Activated T-cell treated with anti-CD3 and anti-CD28 coated beads, Interleukin-2, amount 50 U/mL, for 48 hours (primary cell): ENCODE data around the gene SCARF2.
A peak's percentile ranks its signal among the peaks of the same experiment; 100 is the strongest.
"Not testable (repeated sequence)": the region's sequence is repeated elsewhere in the genome, so short reads cannot be mapped to it uniquely, and the experiment has no call there.

ENCODE experiments used
- DNase-seq, 2 experiments: peaks; one replicate each; pipeline ENCODE4 v3.0.0-alpha.2; 2020

Gene SCARF2

DNA sequence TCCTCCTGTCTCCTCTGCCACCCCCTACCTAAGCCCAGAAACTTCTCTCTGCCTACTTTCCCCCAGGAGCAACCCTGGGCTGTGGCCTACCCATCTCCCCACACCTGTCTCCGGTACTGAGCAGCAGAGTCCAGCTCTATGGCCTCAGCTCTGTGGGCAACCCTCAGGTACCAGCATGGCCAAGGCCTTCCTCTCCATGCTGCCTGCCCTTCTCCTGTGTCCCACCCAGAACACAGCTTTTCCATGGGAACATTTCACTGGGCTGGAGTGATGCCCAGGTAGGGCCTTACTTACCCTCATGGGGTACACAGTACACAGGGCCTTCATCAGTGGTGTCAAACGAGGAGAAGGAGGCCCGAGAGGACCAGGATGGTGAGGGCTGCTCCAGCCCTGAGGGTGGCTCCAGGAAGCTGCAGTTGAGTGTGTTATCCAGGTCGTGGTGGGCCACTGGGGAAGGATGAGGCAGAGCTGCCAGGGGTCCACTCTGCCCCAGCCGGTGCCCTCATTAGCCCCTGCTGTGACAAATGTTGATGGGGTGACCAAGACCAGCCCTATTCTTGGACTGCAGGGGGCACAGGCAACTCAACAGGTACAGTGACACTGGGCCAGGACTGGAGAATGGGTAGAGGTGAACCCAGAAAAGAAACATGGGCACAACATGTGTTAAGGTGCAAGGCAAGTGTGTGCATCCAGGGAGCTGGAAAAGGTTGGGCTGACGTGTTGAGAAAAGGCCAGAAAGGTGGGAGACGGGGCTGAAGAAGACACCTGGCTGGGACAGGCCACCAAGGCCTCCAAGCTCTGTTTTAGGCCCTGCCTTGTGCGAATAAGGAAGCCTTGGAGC lies 10.3 kb downstream of the SCARF2 start:
- DNase-seq: peak in 1 of 2 experiments; percentile 19

DNA sequence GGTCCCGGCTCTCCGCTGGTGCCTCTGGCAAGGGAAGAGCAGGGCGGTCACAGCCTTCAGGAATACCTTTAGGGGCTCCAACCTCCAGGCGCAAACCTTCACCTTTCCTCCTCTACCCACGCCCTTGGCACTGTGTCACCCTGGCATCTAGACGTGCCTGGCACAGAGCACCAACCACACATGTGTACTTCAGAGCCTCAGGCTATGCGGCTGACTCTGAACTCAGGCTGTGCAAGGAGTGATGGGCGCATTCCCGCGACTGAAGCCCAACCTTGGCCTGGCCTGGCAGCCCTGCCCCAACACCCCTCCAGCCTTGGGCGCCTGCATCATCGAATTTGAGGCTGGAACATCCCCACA lies 11.4 kb downstream of the SCARF2 start:
- DNase-seq: peak in 1 of 2 experiments; percentile 21

DNA sequence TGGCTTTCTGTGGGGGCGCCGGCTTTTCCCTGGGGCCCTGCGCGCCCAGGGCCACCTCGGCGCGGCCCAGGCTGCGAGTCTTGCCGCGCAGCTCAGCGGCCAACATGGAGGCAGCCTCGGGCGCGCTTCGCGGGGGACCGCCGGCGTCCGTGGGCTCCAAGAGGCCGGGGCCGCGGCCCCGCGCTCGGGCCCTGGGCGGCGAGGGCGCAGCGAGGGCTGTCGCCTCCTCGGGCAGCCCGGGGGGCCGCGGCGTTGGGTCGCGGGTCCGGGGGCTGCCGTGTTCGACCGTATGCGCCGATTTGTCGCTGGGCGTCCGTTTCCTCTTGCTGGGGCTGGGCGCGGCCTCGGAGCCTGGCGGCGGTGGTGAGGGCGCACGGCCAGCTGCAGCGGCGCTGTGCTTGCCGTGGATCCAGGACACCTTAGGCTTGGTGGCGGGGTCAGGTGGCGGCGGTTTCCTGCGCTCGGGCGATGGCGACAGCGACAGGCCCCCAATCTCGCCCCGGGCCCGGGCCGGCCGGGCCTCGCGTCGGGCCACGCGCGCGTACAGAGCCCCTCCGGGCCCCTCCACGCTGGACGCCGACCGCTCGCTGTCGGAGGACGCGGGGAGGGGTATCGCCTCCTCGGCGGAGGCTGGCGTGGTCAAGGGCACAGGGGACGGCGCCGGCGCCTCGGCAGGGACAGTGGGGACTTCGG lies 11.9 kb downstream of the SCARF2 start:
- DNase-seq: peak in 1 of 2 experiments; percentile 30

DNA sequence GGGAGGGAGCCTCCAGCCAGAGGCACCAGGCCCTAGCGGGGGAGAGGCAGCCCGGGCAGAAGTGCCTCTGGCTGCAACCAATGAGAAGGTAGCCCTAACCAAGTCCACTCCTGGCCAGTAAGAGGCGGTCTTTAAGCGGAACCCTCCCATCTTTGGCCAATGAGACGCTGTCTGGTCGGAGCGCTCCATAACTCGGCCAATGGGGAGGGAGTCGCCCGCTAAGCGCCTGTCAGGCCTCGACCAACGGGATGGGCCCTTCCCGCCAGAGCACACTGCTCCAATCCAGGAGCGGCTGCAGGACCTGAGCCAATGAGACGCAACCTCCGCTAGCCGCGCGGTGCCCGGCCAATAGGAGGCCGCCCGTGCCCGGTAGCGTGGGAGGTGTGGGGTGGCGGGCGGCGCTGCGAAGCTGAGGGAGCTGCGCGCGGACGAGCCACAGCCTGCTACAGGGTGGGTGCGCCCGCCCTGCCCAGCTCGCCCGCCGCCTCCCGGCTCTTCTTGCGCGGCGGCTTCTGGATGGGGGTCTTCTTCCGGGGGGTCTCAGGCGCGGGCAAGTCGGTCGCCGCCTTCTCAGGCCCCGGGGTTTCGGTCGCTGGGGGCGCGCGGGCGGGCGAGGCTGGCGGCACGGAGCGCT lies 12.6 kb downstream of the SCARF2 start:
- DNase-seq: peak in 1 of 2 experiments; percentile 45

DNA sequence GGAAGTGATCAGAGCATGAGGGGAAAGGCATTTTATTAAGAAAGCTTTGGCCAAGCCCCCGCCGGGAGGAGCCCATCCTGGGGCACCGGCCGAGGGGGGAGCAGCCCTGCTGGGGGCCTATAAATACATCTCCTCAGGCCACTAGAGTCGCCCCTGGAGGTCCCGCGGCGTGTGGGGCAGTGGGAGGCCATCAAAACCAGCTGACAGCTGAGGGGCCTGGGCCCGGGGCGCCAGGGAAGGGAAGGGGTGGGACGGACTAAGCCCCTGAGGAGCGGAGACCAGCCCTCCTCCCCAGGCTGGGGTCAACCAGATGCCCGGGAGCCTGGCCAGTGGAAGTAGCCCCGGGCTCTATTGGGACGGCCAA lies 13.1 kb downstream of the SCARF2 start:
- no peak for DNase-seq

DNA sequence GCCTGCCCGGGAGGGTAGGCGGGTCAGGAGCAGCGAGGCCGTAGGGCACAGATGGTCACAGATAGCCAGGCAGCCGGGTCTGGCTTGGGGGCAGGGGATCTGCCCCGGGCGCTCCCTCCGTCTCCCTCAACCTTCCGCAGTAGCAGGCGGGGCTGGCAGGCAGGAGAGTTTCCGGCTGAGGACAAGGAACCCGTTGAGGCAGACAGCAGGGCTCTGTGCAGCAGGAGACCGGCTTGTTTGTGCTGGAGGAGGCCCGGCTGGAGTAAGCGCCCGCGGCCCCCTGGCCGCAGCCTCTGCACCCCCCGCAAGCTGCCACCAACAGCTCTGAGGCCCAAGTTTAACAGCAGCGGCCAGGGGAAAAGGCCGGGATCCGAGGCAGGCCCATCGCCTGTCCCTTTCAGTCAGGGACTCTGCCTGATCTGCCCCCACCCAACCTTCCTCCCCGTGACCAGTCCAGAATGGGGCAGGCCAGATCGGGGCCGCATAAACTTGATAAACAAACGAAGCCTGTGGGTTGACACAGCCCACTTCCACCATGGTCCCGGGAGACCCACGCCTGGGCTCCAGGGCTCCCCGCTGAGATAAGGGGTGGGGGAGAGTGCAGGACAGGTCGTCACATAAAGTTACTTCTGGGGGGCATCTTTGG lies 13.6 kb downstream of the SCARF2 start:
- DNase-seq: no peak

DNA sequence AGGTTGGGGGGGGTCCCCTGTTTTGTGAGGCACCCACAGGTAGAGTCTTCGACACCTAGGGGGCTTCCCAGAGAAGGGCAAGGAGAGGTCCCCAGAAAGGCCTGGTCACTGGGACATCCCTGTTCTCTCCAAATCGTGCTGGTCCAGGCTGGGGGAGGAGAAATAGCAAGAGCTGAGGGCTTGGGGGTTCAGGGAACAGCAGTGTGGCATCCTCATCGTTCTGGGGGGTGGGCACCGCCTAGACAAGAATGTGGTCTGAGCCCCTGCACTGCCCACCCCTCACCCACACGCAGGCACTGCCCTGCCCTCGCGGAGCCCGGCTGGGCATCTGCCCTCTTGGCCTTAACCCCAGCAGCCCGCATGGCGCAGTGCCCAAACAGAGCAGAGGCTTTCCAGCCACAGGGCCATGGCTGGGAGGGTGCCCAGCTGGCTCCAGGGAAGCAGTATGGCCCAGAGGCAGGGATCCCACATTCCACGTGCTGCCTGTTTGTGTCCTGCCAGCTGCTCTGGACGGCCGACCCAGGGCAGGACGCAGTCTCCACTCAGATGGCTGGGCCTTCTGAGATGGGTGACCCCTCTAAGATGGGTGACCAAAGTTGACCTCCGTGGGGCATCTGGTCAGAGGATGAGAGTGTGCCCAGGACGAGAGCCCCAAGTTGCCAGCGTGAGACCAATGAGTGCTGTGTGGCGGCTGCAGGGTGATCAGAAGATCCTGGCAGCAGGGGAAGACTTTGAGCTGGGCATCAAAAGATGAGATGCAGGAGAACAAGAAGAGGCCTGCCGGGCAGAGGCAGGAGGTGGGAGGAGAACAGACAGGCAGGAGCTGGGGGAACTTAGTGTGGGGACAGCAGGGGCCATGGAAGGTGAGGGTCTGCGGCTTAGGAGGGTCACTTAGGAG lies 14.4 kb downstream of the SCARF2 start:
- no peak for DNase-seq

DNA sequence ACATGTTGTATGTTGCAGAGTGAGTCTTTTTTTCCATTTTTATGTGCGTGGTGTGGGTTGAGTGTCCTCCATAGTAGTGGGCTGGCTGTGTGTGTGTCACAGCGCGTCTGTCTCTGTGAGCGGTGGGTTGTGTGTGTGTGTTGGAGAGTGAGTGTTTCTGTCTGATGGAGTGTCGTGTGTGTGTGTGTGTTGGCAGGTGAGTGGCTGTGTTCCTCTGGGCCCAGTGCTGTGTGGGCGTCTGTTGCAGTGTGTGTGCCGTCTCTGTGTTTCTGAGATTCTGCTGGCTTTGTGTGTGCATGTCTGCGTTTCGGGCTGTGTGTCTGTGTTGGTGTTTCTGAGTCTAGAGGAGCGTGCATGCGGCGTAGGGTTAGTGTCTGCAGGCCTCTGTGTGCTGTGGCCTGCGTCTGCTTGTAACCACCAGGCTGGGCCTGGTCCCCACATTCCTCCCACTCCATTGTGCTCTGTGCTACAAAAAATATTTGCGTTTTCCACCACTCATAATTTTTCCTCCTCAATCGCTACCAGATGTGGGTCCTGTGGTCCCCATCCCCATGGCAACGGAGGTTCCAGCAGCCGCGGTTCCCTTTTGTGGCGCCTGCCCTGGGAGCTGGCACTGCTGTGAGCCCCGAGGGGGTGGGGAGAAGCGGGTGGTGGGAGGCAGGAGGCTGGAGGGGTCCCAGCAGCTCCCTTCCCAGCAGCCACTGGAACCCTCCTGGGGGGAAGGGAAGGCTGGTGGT lies 15.2 kb downstream of the SCARF2 start:
- peak in 1 of 2 experiments; percentile 25 for DNase-seq

DNA sequence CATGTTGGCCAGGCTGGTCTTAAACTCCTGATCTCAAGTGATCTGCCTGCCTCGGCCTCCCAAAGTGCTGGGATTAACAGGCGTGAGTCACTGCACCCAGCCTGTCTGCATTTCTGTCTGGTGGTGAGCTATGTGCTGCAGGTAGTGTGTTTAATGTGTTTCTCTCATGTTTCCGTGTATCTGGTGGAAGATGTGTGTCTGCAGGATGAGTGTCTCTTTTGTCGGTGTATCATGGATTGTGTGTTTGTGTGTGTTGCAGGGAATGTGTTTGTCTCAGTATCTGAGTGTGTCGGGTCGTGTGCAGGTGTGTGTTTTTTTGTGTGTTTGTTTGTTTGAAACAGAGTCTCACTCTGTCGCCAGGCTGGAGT lies 16.1 kb downstream of the SCARF2 start:
- DNase-seq: no peak

DNA sequence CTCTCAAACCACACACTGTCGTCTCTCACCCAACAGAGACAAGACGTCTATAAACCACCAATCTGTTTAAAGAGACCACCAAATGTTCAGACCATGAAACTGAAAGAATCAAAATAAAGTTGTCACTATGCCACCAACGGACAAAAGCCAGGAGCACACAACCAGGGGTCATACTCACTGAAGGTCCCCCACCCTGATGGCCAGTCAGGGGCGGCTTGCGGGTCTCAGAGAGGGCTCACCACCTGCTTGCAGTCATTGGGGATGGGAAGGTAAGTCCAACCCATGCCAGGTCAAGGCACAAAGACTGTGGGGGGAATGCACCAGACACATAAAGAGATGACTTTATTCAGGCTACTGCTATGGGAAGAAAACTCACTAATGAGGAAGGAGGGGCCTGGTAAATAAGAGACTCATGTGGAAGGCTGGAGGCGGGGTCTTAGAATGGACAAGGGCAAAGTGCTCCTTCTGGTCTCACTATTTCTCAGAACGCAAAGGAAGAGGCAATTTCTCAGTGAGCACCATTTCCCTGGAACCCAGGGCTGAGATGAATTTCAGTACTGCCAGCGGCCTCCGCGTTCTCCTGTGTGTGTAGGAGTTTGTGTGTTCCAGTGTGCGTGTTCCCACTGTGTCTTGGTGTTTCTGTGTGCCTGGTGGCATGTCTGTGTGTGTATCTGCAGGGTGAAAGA lies 17.3 kb downstream of the SCARF2 start:
- no peak for DNase-seq

DNA sequence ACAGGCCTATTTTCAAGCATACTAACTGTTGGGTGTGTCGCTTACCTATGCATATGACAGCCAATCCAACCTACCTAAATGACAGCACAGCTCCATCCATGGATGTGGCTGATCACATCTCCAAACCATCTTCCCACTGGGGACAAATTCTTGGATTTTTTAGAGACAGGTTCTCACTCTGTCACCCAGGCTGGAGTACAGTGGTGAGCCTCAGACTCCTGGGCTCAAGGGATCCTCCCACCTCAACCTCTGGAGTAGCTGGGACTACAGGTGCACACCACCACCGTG lies 18.0 kb downstream of the SCARF2 start:
- DNase-seq: no peak

DNA sequence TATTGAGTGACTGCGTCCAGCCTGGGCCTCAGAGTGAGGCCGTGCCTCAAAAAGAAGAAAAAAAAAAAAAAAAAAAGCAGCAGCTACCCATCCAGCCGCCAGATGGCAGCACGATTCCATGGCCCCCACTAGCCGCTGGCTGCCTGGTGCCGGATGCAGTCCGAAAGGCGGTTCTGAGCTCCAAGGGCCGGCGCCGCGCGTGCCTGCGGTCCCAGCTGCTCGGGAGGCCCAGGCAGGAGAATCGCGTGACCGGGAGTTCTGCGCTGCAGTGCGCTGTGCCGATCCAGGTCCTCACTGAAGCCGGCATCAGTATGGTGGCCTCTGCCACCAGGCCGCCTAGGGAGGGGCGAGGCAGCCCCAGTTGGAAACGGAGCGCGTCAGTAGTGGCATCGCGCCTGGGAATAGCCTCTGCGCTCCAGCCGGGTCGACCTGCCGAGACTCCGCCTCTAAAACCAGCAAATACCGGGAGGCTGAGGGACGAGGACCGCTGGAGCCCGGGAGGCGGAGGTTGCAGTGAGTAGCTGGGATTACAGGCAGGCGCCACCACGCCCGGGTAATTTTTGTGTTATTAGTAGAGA lies 19.3 kb downstream of the SCARF2 start:
- peak; percentile 74 to 83 for DNase-seq

DNA sequence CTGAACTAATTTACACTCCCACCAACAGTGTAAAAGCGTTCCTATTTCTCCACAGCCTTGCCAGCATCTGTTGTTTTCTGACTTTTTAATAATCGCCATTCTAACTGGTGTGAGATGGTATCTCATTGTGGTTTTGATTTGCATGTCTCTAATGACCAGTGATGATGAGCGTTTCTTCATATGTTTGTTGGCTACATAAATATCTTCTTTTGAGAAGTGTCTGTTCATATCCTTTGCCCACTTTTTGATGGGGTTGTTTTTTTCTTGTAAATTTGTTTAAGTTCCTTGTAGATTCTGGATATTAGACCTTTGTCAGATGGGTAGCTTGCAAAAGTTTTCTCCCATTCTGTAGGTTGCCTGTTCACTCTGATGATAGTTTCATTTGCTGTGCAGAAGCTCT lies 21.9 kb downstream of the SCARF2 start:
- DNase-seq: not testable (repeated sequence)

DNA sequence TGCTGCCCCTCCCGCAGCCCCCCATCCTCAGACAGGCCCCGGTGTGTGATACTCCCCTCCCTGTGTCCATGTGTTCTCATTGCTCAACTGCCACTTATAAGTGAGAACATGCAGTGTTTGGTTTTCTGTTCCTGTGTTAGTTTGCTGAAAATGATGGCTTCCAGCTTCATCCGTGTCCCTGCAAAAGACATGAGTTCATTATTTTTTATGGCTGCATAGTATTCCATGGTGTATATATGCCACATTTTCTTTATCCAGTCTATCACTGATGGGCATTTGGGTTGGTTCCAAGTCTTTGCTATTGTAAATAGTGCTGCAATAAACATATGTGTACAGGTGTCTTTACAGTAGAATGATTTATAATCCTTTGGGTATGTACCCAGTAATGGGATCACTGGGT lies 22.4 kb downstream of the SCARF2 start:
- not testable (repeated sequence) for DNase-seq

DNA sequence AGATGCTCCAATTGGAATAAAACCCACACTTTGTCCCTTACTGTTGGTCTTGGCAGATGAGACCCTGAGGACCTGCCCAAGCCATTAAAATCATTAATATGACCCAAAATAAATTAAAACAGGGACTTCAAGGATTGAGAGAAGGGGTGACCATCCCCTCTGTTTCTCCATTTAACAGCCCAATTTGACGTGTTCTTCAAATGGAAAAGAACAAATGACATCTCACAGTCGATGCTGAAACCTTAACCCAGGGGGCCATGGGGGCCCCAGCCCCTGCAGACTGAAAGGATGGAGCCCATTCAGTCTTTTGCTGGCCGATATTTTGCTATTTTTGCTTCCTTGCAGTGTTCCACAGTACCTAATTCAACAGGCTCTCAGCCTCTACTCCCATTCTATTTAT lies 23.2 kb downstream of the SCARF2 start:
- no peak for DNase-seq

DNA sequence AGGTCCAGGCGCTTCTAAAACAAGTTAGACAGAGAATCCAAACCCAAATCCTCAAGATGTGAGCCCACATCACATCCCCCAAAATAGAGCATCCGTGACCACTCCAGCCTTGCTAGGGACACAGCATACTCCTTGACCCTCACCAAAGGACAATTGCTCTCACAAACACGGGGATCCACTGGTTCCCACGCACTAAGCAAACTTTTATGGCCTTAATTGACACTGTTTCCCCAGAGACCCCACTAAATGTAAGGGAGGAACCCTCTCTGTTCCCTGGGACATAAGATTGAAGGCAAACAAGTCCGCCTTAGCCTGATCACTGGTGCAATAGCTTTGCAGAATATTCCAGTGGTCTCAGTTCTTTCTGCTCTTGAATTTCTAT lies 23.6 kb downstream of the SCARF2 start:
- no peak for DNase-seq

DNA sequence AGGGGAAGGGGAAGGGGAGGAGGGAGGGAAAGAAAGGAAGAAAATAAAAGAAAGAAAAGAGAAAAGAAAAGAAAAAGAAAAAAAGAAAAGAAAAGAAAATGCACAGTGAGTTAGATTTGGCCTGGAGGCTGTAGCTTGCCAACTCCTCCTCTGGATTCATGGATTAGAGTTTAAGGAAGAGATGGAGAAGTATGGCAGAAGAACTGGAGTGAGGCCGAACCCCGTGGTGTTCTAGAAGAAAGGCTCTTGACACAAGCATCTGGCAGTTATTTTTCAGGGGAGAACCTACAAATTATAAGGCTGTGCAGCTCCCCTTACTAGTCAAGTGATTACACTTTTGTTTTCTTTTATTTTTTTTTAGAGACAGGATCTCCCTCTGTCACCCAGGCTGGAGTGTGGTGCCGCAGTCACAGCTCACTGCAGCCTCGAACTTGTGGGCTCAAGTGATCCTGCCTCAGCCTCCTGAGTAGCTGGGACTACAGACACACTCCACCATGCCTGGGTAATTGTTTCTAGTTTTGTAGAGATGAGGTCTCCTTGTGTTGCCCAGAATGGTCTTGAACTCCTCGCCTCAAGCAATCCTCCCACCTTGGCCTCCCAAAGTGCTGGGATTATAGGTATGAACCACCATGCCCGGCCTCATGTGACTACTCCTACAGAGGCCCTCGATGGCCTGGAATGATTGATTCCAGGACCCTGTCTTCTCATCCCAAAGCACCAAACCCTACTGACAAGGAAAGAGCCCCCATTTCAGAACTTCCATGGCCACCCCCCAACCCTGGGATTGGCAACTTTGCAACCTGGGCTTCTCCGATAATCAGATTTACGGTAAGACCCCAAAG lies 24.2 kb downstream of the SCARF2 start:
- no peak for DNase-seq

DNA sequence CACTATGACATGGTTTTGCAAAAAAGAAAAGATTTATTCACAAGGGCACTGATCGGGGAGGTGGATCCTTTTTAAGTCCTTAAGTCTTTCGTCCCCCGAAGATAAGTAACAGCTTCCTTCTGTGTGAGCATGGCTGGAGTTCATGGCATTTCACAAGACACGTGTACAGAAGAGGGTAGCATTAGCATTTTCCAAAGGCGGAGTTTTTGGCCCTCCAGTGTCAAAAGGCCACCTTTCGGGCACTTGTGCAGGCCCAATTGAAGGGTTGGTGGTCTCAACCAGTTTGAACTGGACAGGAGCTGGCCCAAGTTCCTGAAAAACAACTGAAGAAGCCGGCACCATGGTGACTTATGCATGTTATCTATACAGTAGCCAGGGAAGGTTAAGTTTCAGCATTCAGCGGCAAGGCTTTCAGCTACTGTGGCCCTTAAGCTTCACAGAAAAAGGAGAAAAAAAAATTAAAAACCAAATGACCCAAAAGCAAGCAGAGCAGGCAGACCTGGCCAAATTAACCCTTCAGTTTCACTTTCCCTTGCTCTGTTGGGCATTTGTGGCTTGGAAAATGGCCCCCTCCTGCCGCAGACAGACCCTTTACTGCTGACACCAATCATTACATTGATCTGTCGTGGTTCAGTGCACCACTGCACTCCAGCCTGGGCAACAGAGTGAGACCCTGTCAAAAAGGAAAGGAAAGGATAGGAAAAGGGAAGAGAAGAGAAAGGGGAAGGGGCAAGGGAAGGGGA lies 25.0 kb downstream of the SCARF2 start:
- no peak for DNase-seq

DNA sequence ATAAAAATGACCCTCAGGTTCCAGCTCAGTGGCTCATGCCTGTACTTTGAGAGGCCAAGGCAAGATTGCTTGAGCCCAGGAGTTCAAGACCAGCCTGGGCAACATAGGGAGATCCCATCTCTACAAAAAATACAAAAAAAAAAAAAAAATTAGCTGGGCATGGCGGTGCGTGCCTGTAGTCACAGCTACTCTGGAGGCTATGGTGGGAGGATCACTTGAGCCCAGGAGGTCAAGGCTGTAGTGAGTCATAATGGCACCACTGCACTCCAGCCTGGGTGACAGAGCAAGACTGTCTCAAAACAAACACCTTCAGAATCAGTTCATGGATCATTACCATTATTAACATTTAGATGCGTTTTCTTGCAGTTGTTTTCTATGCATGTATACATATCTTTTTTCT lies 28.2 kb downstream of the SCARF2 start:
- DNase-seq: not testable (repeated sequence)
